HepG2 (cell line): ENCODE measurements around the gene GALNT16. TPM values are rescaled to one million over a fixed set of nuclear protein-coding genes. Genes with fewer than 3 reads are reported as not detected.

Source experiments
- ATAC-seq: fragments of 200-7000 bp; cut with Tn5 transposase; 3 replicates; pipeline ENCODE4 v1.9.1; 2020; ENCODE audit warnings: mild to moderate bottlenecking, moderate library complexity
- BruUV-seq: library from RNA; stranded (reverse); fragments of 400-500 nt; replicated peaks from 2 replicates; lab custom pipeline; 2021; lab: Mats Ljungman, UMichigan
- CTCF ChIA-PET: fragments of 300-600 bp; formaldehyde crosslinking; extraction: SDS; loops from one replicate; lab custom pipeline; 2021; ENCODE audit warnings: low total read pairs, inconsistent platforms, low intra/inter-chr PET ratio; lab: Yijun Ruan, JAX
- POLR2A ChIA-PET: fragments of 350-600 bp; sonication (Branson Sonifier 250); formaldehyde crosslinking; loops from one replicate; lab custom pipeline; 2020; ENCODE audit warnings: antibody characterized with exemption, inconsistent platforms; lab: Yijun Ruan, JAX
- DNase-seq: peaks from one replicate; pipeline ENCODE4 v3.0.0-alpha.2; 2015; ENCODE audit warnings: low spot score
- FAIRE-seq: peaks from 3 replicates; lab custom pipeline; 2011; peaks lifted over from hg19 to GRCh38; lab: Jason Lieb, UNC
- H2AFZ ChIP-seq: one replicate; pipeline ENCODE4 v1.6.1; 2011; ENCODE audit warnings: low read length, inconsistent platforms
- H3K27ac ChIP-seq: fragments of 300-600 bp; 3 replicates; pipeline ENCODE4 v1.8.0; 2011; ENCODE audit warnings: mixed run types, mild to moderate bottlenecking, mixed read lengths, low read length, inconsistent platforms; ENCODE audit not compliant: insufficient read depth; ENCODE audit errors: extremely low read length
- H3K27me3 ChIP-seq, 2 experiments: fragments of 200-600 bp in 1 of 2; 2 replicates in 1 of 2; 3 replicates in 1 of 2; pipeline versions ENCODE4 v1.6.0 to v1.8.0; 2011; ENCODE audit warnings: low read length in 2 of 2, mild to moderate bottlenecking in 2 of 2, moderate library complexity in 2 of 2, inconsistent platforms in 1 of 2; ENCODE audit not compliant: insufficient read depth in 2 of 2, control insufficient read depth in 1 of 2
- H3K36me3 ChIP-seq, 2 experiments: fragments of 200-600 bp in 1 of 2; replicated peaks in 1 of 2; 2 replicates in 1 of 2; 3 replicates in 1 of 2; pipeline versions ENCODE4 v1.5.1 to v1.8.0; 2011; ENCODE audit warnings: low read length in 2 of 2, inconsistent platforms in 1 of 2; ENCODE audit not compliant: insufficient read depth in 2 of 2, control insufficient read depth in 1 of 2
- H3K4me1 ChIP-seq: 2 replicates; pipeline ENCODE4 v1.5.1; 2012; ENCODE audit warnings: low read length, inconsistent platforms; ENCODE audit not compliant: insufficient read depth
- H3K4me2 ChIP-seq: 2 replicates; pipeline ENCODE4 v1.6.0; 2011; ENCODE audit warnings: low read depth, low read length, inconsistent platforms
- H3K4me3 ChIP-seq, 3 experiments: fragments of 200-600 bp in 1 of 3; sonication (generic), shearing (Covaris generic) in 1 of 3; replicated peaks in 1 of 3; 2 replicates each; pipeline ENCODE4 v1.5.1; 2011 to 2016; ENCODE audit warnings: low read length in 3 of 3, inconsistent platforms in 2 of 3, low read depth in 2 of 3, mild to moderate bottlenecking in 2 of 3, control low read depth in 1 of 3, mixed read lengths in 1 of 3; ENCODE audit not compliant: insufficient read depth in 1 of 3
- H3K79me2 ChIP-seq: one replicate; pipeline ENCODE4 v1.6.1; 2011; ENCODE audit warnings: low read length, inconsistent platforms; ENCODE audit not compliant: insufficient read depth
- H3K9ac ChIP-seq: 2 replicates; pipeline ENCODE4 v1.6.0; 2011; ENCODE audit warnings: mild to moderate bottlenecking, low read depth, low read length, inconsistent platforms; ENCODE audit not compliant: insufficient read depth
- H3K9me3 ChIP-seq: 2 replicates; pipeline ENCODE4 v1.5.1; 2012; ENCODE audit warnings: mild to moderate bottlenecking, low read length
- H4K20me1 ChIP-seq: 2 replicates; pipeline ENCODE4 v1.6.0; 2011; ENCODE audit warnings: inconsistent platforms, mild to moderate bottlenecking, low read length, moderate library complexity; ENCODE audit not compliant: insufficient read depth
- CENPT ChIP-seq: sonication (generic); formaldehyde crosslinking; IDR thresholded peaks from 2 replicates; pipeline ENCODE4 v1.8.0; 2022; ENCODE audit warnings: low read depth, mild to moderate bottlenecking, moderate library complexity, missing genetic modification reagents
- ERF ChIP-seq: IDR thresholded peaks from 2 replicates; pipeline ENCODE4 v1.6.1; 2018; ENCODE audit warnings: missing biosample characterization, missing genetic modification reagents
- FOXJ3 ChIP-seq: sonication (generic); formaldehyde crosslinking; IDR thresholded peaks from 2 replicates; pipeline ENCODE4 v1.4.0; 2020; ENCODE audit warnings: missing genetic modification reagents, mild to moderate bottlenecking, borderline replicate concordance
- GATAD1 ChIP-seq: IDR thresholded peaks from 2 replicates; pipeline ENCODE4 v1.6.1; 2016; ENCODE audit warnings: missing genetic modification reagents, missing compliant biosample characterization
- HMGA1 ChIP-seq: sonication (generic); formaldehyde crosslinking; conservative IDR thresholded peaks from 2 replicates; pipeline ENCODE4 v1.4.0; 2020; ENCODE audit warnings: missing genetic modification reagents
- HOXA7 ChIP-seq: sonication (generic); formaldehyde crosslinking; IDR thresholded peaks from 2 replicates; pipeline ENCODE4 v1.8.1; 2022; ENCODE audit warnings: mild to moderate bottlenecking, missing genetic modification reagents, moderate library complexity
- PTBP1 ChIP-seq: fragments of 200-400 bp; formaldehyde crosslinking; IDR thresholded peaks from 2 replicates; pipeline ENCODE4 v1.6.1; 2018; ENCODE audit warnings: low read length, low read depth; ENCODE audit not compliant: poor library complexity, severe bottlenecking
- SP4 ChIP-seq: sonication (generic); formaldehyde crosslinking; IDR thresholded peaks from 2 replicates; pipeline ENCODE4 v1.8.1; 2023; ENCODE audit warnings: mild to moderate bottlenecking, missing genetic modification reagents
- SRSF1 ChIP-seq: fragments of 200-400 bp; formaldehyde crosslinking; optimal IDR thresholded peaks from 2 replicates; pipeline ENCODE3; 2017; ENCODE audit warnings: mild to moderate bottlenecking, low read depth, low read length, moderate library complexity
- TP53 ChIP-seq: sonication (generic); formaldehyde crosslinking; conservative IDR thresholded peaks from 2 replicates; pipeline ENCODE4 v1.4.0; 2020; ENCODE audit warnings: missing genetic modification reagents
- ZFP37 ChIP-seq: sonication (generic); formaldehyde crosslinking; IDR thresholded peaks from 2 replicates; pipeline ENCODE4 v1.4.0; 2020; ENCODE audit warnings: missing genetic modification reagents, borderline replicate concordance
- ZNF124 ChIP-seq: sonication (generic); formaldehyde crosslinking; IDR thresholded peaks from 2 replicates; pipeline ENCODE4 v1.4.0; 2020; ENCODE audit warnings: missing genetic modification reagents
- ZNF274 ChIP-seq: sonication (generic); formaldehyde crosslinking; IDR thresholded peaks from 2 replicates; pipeline ENCODE4 v1.5.1; 2020; ENCODE audit warnings: mild to moderate bottlenecking, missing genetic modification reagents
- ZNF34 ChIP-seq: sonication (generic); formaldehyde crosslinking; IDR thresholded peaks from 2 replicates; pipeline ENCODE4 v1.4.0; 2020; ENCODE audit warnings: mild to moderate bottlenecking, missing genetic modification reagents, borderline replicate concordance
- ZNF432 ChIP-seq: sonication (generic); formaldehyde crosslinking; IDR thresholded peaks from 2 replicates; pipeline ENCODE4 v1.5.0; 2020; ENCODE audit warnings: missing genetic modification reagents, mild to moderate bottlenecking, borderline replicate concordance
- ZNF451 ChIP-seq: sonication (generic); formaldehyde crosslinking; IDR thresholded peaks from 2 replicates; pipeline ENCODE4 v1.5.0; 2020; ENCODE audit warnings: mild to moderate bottlenecking, missing genetic modification reagents
- ZNF552 ChIP-seq: sonication (generic); formaldehyde crosslinking; IDR thresholded peaks from 2 replicates; pipeline ENCODE4 v1.9.0; 2022; ENCODE audit warnings: missing genetic modification reagents, mild to moderate bottlenecking, borderline replicate concordance
- ZNF557 ChIP-seq: sonication (generic); formaldehyde crosslinking; IDR thresholded peaks from 2 replicates; pipeline ENCODE4 v1.4.0; 2020; ENCODE audit warnings: missing genetic modification reagents
- WGBS: methylation state at CpG from one replicate; pipeline ENCODE4 v1.1.6; 2017; ENCODE audit warnings: low lambda C conversion rate; 5-methylcytosine and 5-hydroxymethylcytosine counted together
- in situ Hi-C: cut with HindIII; loops from 2 replicates; pipeline ENCODE4 v1.10.0; 2017; ENCODE audit warnings: low pct_unique_long_range_greater_than_20kb; ENCODE audit not compliant: extremely low pct_ligation_motif_present
- intact Hi-C: fragments of 100-400 bp; cut with micrococcal nuclease; formaldehyde crosslinking; loops from one replicate; pipeline ENCODE4 v1.10.0; 2022; ENCODE audit not compliant: unreplicated experiment
- polyA plus RNA-seq, 8 experiments: library from polyadenylated mRNA; depleted of rRNA in 3 of 8; stranded (reverse) in 7 of 8; unstranded in 1 of 8; fragments of >200 nt; fragmentation: Illumina TruSeq in 4 of 8; extraction: Trizol in 4 of 8; gene quantifications; 2 replicates each; pipeline versions ENCODE4 v1.2.1 to v1.2.3, GENCODE V29; 2011 to 2016; ENCODE audit warnings: low read depth in 4 of 8, missing spikeins in 1 of 8, mixed read lengths in 1 of 8; ENCODE audit not compliant: insufficient read depth in 1 of 8
- total RNA-seq, 5 experiments: library from RNA; depleted of rRNA; stranded (reverse); fragments of >200 nt; fragmentation: Illumina TruSeq; extraction: Trizol; gene quantifications; 2 replicates each; pipeline ENCODE4 v1.2.3, GENCODE V29; 2016; ENCODE audit warnings: low read depth in 1 of 5
- TF ChIP-seq, protein P1 (sequence below): sonication (generic); formaldehyde crosslinking; IDR thresholded peaks from 2 replicates; pipeline ENCODE4 v1.4.0; 2020; ENCODE audit warnings: missing genetic modification reagents, borderline replicate concordance
- TF ChIP-seq, protein P2 (sequence below): sonication (generic); formaldehyde crosslinking; IDR thresholded peaks from 2 replicates; pipeline ENCODE4 v1.4.0; 2020; ENCODE audit warnings: missing genetic modification reagents, low read depth, mild to moderate bottlenecking, borderline replicate concordance

Gene GALNT16
- total and polyA plus RNA-seq, 2 of the 13 experiments (the other 11 are each of a cell fraction or from before 2014, with no cell fraction given): 0.54 to 0.82 TPM

DNA sequence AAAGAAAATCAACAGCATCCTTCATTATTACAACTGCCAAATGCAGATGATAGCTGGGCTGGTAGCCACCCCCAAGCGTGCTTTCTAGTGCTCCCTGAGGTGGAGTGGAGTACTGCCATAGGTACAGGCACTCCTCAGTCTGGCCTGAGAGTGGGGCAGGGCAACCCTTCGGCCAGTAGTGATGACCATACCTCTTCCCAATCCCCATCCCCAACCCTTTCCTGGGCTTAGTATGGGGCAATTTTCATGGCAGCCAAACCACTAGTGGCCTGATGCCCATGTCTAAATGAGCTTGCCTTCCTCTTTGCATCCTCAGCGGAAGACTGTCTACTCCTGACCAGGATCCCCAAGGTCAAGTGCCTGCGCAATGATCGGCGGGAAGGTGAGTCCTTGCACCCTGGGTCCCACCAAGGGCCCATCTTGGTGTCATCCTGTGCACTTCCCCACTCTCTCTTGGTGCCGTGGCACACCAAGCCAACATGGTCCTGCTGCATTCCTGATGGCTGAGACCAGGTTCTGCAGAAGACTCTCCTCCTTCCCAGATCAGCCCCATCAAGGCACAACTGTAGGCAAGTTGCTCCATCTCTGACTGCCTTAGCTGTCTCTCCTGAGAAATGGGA is 65.8 kb downstream of the GALNT16 start:
- intact Hi-C loops: no loop called here
- CTCF ChIA-PET: no interaction called here

DNA sequence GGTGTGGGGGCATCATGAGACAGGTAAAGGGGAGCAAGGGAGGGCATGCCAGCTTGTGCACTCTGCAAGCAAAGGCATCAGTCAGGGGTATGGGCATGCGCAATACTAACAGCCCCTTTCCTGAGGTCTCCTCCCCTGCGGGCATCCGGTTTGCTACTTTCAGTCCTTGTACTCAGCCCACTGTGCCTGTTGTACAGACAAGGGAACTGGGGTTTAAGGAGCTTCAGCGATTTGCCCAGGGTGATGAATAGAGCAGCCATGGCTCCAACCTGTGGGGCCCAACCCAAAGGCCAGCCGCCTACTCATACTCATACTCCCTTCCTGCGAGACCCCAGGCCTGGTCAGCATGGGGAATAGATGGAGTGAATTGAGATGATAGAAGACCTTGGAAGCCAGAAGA is 66.7 kb downstream of the GALNT16 start:
- ChIA-PET POLR2A (no interaction called here), CTCF (no interaction called here)
- DNase-seq (no peak), FAIRE-seq (no peak), ATAC-seq (no peak)
- Histone ChIP-seq H3K9me3 (no peaks in the 10 kb centered on the region), H4K20me1 (no peaks in the 10 kb centered on the region), H3K4me3 (no peak overlapping the region), H3K27me3 (peaks cover 0 to 24% of the 10 kb centered on the region in 2 experiments; a peak in 2 of 5 replicates), H3K4me1 (no peaks in the 10 kb centered on the region), H3K4me2 (no peak overlapping the region), H3K9ac (no peak overlapping the region), H3K79me2 (no peaks in the 10 kb centered on the region), H3K27ac (no peak overlapping the region), H3K36me3 (no peaks in the 10 kb centered on the region), H2AFZ (no peak overlapping the region)
- no TSS peak for BruUV-seq
- intact Hi-C loops (no loop called here), in situ Hi-C loops (no loop called here)
- WGBS: 95% methylated on average over 2 of the region's 6 CpGs
- TF ChIP-seq ZFP37 (CRISPR knock-in tag): no peak
- TF ChIP-seq ZNF124 (CRISPR knock-in tag): no peak
- TF ChIP-seq ERF (CRISPR knock-in tag): no peak
- TF ChIP-seq ZNF432 (CRISPR knock-in tag): no peak
- TF ChIP-seq HMGA1 (CRISPR knock-in tag): no peak
- TF ChIP-seq, protein P1, sequence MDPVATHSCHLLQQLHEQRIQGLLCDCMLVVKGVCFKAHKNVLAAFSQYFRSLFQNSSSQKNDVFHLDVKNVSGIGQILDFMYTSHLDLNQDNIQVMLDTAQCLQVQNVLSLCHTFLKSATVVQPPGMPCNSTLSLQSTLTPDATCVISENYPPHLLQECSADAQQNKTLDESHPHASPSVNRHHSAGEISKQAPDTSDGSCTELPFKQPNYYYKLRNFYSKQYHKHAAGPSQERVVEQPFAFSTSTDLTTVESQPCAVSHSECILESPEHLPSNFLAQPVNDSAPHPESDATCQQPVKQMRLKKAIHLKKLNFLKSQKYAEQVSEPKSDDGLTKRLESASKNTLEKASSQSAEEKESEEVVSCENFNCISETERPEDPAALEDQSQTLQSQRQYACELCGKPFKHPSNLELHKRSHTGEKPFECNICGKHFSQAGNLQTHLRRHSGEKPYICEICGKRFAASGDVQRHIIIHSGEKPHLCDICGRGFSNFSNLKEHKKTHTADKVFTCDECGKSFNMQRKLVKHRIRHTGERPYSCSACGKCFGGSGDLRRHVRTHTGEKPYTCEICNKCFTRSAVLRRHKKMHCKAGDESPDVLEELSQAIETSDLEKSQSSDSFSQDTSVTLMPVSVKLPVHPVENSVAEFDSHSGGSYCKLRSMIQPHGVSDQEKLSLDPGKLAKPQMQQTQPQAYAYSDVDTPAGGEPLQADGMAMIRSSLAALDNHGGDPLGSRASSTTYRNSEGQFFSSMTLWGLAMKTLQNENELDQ (CRISPR knock-in tag): no peak
- no peak for TF ChIP-seq ZNF451 (CRISPR knock-in tag)

More for the DNA sequence above, 65.8 kb downstream of the GALNT16 start:
- Histone ChIP-seq H3K9ac (no peak overlapping the region), H3K9me3 (no peaks in the 10 kb centered on the region), H3K4me2 (no peak overlapping the region), H4K20me1 (no peaks in the 10 kb centered on the region), H3K4me3 (no peak overlapping the region), H3K27me3 (peaks cover 0 to 26% of the 10 kb centered on the region in 2 experiments; a peak in 2 of 5 replicates), H3K79me2 (no peaks in the 10 kb centered on the region), H2AFZ (no peak overlapping the region), H3K27ac (no peak overlapping the region), H3K36me3 (no peaks in the 10 kb centered on the region), H3K4me1 (no peaks in the 10 kb centered on the region)
- ATAC-seq (peak; percentile 87), DNase-seq (no peak), FAIRE-seq (no peak)
- in situ Hi-C loops: no loop called here
- TF ChIP-seq CENPT (CRISPR knock-in tag) (no peak), PTBP1 (no peak), HOXA7 (CRISPR knock-in tag) (no peak), SP4 (CRISPR knock-in tag) (no peak), ZNF274 (no peak), FOXJ3 (CRISPR knock-in tag) (no peak), GATAD1 (CRISPR knock-in tag) (no peak), SRSF1 (no peak), ZNF34 (CRISPR knock-in tag) (no peak), TP53 (CRISPR knock-in tag) (no peak), ZNF557 (CRISPR knock-in tag) (no peak), ZNF552 (CRISPR knock-in tag) (no peak)
- TF ChIP-seq, protein P2, sequence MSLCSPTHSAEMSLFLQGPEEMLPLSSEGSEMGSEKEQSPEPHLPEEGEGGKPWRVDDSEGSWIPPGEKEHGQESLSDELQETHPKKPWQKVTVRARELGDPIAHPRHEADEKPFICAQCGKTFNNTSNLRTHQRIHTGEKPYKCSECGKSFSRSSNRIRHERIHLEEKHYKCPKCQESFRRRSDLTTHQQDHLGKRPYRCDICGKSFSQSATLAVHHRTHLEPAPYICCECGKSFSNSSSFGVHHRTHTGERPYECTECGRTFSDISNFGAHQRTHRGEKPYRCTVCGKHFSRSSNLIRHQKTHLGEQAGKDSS (CRISPR knock-in tag): no peak
- POLR2A ChIA-PET: no interaction called here
- 75% methylated on average over 2 of the region's 7 CpGs for WGBS
- no TSS peak for BruUV-seq
